ENCODE data around the gene LYPD1. TPM values are rescaled to one million over a fixed set of nuclear protein-coding genes. Genes with fewer than 3 reads are reported as not detected.
"Not testable (repeated sequence)": the region's sequence is repeated elsewhere in the genome, so short reads cannot be mapped to it uniquely, and the experiment has no call there.

LYPD1 gene, protein sequence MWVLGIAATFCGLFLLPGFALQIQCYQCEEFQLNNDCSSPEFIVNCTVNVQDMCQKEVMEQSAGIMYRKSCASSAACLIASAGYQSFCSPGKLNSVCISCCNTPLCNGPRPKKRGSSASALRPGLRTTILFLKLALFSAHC
- 10 to 100 TPM; 66.4 to 99.7 (median 88.6) TPM for polyA plus RNA-seq (ENCODE audit: insufficient read length in 4 of 4)

DNA sequence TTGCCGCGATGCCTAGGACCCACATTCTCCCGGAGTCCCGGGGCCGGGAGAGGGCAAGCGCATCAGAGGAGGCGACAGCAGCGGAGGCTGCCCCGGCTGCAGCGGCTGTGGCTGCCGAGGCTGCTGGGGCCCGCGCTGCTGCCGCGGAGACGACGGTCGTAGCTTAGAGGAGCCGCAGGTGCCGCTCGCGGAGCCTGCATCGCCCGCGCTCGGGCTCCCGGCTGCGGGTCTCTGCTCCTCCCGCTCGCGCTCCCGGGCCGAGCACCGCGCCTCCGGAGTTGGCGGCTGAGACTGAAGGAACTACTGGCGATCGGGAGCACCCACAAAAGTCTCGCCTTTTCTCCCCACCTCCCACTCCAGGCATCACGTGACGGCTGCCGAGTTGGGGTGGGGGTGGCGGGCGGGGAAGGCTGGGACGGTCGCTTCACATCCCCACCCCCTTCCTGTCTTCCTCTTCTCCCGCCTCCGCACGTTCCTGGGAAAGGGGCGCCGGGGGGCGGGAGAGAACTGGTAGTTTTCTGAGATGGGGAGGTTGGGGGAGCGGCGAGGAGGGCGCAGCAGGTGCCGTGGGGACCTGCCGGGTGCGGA lies at the start of gene LYPD1:
Gene LYPD1, minus strand, starts transcription at position 298 of the 588 bp plus-strand sequence. Its CDS starts 273 bp downstream, at position 25.
- no peak for DNase-seq (ENCODE audit: low read depth in 4 of 4, low spot score in 3 of 4)

DNA sequence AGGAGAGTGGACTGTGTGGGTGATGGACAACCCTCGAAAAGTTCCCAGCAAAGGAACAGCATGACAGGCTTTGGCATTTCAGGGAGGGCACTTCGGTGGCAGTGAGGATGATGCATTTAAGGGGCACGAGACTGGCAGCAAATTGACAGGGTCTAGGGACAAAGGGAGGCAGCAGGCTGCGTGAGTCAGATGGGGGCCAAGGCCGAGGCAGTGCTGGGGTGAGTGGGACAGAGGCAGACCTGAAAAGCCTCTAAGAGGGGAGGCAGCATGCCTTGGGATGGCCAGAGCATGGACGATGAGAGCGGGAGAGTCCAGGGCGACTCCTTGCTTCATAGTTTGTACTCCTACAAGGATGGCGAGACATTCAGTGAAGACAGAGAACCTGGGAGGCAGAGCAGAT lies 49.5 kb upstream of the LYPD1 start:
- no peak for DNase-seq (ENCODE audit: low read depth in 4 of 4, low spot score in 3 of 4)

DNA sequence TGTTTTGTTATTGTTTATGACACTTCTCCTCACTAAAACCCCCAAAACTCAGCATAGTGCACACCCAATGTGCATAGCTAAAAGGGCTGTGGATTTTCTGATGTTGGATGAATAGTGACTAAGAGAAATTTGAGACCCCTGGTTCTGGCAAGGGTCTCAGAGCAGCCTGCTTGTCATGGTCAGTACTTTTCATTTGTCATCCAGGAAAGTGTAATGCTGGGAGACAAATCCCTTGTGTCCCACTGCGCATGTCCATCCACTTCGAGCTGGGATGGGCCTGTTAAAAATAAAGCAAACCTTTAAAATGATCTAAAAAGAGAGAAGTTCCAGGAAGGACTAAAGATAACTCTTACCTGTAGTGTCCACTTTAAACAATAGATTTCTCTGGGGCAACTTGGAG lies 46.9 kb upstream of the LYPD1 start:
- no peak for DNase-seq (ENCODE audit: low read depth in 4 of 4, low spot score in 3 of 4)

DNA sequence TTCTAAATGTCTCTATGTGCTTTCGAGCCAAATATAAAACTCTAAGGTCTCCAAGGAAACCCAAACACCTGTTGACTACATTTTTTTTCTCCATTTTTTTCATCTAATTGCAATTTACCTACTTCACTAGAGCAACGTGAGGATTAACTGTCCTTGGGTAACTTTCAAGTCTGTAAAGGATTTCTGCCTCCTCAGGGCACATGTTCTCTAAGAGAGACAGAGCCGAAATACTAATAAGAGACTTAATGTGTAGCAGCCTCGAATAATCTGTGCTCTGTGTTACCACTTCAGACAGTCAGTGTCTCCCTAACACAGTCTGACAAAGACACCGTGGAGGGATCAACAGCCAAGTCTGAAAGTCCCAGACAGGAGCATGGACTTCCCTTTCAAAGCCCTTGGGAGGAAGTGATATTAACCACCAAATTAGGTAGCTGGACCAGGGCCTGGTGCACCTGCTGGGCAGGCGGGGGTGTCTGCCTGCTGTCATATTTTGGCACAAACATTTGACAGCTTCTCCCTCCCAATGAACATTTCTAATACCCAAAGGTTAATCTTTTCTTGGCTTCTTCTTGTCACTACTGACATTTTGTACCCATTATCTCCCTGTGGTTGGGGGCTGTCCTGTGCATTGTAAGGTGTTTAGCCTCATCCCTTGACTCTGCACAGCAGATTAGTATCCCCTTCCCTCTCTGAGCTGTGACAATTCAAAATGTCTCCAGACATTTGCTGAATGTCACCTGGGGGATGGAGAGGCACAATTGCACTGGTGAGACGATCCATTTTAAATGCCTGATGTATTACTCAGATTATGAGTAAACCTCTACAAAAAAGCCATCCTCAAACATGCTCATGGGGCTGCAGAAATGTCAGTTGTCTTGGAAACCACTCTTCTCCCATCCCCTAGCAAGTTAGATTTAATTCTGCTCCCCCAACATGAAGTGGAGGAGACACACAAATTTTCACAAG lies 45.7 kb upstream of the LYPD1 start:
- no peak for DNase-seq (ENCODE audit: low read depth in 4 of 4, low spot score in 3 of 4)

DNA sequence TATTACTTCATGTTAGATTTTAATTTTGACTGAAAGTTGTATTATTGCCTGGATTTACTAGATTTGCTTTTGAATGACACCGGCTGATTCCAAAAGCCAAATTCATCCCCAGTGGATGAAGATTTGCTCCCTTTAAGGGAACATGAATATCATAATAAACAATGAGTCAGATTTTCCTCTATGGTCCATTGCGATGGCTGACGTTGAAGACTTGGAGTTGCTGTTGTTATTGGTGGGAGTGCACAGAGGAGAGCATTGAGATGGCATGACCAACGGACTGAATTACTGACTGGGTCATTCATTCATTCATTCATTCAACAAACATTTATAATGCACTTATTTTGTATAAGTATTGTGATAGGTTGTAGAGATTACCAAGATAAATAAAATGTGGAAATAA lies 33.4 kb upstream of the LYPD1 start:
- DNase-seq (ENCODE audit: low read depth in 4 of 4, low spot score in 3 of 4) = no peak

DNA sequence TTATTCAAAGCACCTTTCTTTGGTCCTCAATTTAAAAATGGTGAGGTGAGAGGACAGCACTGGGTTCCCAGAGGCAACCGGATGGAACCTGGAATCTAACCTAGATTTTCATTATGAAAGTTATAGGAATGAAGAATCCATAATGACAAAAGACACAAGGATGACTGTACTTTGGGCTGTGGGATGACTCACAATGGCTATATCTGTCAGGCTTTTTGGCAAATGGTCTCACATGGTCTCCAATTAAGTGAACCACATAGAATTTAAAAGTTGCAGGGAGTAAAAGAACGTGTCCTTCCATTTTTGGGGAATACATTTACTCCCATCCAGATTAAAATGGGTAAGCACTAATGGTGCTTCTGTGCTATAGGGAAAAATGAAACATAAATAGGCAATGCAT lies 31.8 kb upstream of the LYPD1 start:
- no peak for DNase-seq (ENCODE audit: low read depth in 4 of 4, low spot score in 3 of 4)

DNA sequence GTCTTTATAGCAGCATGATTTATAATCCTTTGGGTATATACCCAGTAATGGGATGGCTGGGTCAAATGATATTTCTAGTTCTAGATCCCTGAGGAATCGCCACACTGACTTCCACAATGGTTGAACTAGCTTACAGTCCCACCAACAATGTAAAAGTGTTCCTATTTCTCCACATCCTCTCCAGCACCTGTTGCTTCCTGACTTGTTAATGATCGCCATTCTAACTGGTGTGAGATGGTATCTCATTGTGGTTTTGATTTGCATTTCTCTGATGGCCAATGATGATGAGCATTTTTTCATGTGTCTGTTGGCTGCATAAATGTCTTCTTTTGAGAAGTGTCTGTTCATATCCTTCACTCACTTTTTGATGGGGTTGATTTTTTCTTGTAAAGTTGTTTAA lies 29.8 kb upstream of the LYPD1 start:
- DNase-seq (ENCODE audit: low read depth in 4 of 4, low spot score in 3 of 4) = not testable (repeated sequence)

DNA sequence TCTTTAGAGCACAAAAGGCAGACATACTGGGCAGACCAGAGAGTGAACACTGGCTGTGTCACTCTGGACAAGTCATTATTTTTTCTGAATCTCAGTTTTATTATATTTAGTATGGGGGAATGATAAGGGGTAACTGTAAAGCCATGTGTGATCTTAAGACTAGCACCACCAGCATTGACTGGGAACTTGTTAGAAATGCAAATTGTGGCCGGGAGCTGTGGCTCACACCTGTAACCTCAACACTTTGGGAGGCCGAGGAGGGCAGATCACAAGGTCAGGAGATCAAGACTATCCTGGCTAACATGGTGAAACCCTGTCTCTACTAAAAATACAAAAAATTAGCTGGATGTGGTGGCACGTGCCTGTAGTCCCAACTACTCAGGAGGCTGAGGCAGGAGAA lies 28.3 kb upstream of the LYPD1 start:
- not testable (repeated sequence) for DNase-seq (ENCODE audit: low read depth in 4 of 4, low spot score in 3 of 4)

DNA sequence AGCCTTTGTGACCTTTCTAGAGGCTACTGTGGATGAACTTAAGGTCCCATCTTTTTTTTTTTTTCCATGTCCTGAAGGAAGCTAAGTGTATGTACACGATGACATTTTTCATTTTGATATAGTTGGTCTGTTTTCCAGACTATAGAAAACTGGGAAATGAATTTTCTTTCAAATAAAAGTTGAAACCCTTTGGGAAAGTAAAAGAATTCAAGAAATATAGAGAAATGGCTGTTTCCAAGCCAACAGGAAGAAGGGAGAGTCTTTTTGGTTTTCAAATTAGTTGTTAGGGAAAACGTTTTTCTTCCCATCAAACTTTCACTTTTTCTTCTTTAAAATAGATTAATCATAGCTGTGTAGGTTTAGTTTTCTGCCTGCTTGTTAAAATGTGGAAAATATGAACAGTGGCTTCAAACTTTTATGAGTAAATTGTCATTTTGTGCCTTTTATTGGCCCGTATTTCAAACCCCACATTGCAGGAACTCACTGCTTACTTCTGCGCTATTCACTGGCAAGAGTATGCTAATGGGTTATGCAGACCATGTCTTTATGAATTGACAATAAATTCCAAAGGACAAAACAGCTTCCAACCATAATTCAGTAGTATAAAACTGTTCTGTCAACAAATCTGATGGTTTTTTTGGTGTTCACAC lies 27.7 kb upstream of the LYPD1 start:
- DNase-seq (ENCODE audit: low read depth in 4 of 4, low spot score in 3 of 4) = no peak

DNA sequence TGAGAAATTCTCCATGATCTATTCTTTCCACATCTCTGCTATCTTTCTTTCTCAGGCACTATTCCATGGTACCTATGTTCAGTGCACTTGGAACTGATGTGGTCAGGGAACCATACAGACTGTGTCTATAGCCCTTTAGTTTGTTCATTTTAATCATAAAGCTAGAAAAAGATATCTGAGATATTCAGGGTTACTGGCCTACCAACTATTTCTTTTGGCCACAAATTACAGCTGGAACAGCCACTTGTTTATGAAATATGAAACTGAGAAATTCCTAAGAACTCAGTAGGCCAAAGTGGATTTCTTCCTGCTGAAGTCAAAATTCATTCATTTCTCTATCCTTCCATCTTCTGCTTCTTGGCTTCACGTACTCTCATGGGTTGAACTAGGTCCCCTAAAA lies 22.8 kb upstream of the LYPD1 start:
- DNase-seq (ENCODE audit: low read depth in 4 of 4, low spot score in 3 of 4) = no peak

DNA sequence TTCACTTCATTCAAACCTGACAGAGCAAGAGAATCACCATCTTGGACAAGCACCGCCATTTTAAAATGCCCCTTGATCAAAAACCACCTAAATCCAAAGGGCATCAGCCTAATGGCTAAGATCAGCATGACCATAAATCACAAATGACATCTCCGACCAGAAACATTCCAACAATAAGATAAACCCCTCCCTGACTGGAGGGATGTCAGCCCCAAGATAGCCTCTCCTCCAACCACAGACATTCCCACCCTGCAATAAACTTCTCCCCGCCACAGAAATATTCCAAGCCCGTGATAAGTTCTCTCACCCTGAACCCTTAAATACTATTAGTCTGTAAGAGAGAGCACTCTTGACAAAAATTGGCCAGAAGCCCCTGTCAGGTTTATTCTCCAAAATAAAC lies 21.6 kb upstream of the LYPD1 start:
- no peak for DNase-seq (ENCODE audit: low read depth in 4 of 4, low spot score in 3 of 4)

DNA sequence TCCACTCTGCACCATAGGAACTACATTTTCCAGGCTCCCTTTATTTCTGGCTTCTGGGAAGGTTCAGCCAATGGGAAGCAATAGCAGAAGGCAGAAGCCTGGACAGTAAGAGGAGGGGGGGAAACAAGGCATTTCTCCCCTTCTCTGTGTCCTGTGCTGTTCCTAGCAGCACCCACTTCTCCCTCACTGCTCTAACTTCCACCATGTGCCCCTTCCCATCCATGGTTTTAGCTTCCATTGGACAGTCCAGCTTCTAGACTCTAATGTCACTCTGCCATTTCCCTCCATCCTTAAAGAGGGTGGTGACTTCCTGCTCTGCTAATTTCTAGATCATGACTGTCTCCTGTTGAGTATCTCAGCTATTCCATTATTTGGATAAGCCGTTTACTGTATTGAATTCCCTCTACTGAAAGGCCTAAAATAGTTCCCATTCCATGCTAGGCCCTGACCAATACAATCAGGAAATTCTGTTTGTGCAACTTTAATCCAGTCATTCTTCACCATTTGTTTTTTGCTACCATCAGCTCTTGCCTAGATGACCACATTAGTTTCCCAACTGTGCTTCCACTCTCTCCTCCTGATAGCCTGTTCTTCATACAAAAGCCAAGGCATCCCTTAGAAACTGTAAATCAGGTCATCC lies 20.8 kb upstream of the LYPD1 start:
- no peak for DNase-seq (ENCODE audit: low read depth in 4 of 4, low spot score in 3 of 4)

DNA sequence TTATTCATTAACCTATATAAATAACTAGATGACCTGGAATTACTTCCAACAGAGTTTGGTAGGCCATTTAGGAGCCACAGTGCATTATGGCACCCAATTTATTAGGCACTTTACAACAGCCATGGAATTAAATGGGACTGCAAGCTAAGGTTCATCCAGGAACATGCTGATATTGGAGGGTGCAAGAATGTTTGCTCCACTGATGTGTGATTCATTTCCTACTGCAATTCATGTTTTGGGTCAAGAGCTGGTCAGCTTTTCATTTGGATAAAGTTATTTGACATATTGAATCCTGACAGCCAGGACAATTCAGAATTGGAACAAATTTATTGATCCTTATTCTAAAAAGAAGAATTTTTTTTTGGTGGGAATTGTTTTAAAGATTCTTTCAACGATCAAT lies 11.8 kb upstream of the LYPD1 start:
- DNase-seq (ENCODE audit: low read depth in 4 of 4, low spot score in 3 of 4) = no peak

DNA sequence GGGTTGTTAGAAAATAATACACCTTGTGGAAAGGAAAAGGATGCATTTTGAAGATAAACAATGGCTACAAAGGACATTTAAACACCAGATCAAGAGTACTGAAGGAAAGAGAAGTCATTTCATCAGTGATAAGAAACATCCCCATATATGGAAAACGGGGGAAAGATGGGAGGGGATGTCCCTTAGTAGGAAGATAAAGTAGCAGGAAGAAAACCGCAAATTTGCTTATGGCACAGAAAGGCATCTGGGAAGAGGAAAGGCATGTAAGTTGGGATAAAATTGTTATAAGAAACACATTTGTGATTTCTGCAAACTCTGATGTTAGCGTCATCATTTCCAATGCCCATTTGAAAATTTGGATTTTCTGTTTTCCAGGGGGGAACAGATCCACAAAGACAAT lies 10.5 kb upstream of the LYPD1 start:
- DNase-seq (ENCODE audit: low read depth in 4 of 4, low spot score in 3 of 4) = no peak

DNA sequence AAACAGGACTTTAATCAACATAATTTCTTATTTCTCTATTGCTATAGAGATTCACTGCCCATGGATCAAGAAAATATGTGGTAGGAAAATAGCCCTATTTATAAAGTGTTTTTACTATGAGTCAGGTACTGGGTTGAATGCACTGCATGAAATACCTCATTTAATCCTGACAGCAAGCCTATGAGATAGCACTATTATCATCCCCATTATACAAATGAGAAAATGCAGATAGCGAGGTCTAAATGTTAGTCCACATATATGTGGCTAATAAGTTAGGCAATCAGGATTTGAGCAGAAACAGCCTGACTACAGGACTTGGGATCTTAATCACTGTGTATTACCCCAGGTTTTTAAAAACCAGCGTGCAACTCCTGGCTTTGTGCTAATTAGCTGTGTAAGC lies 8.5 kb upstream of the LYPD1 start:
- DNase-seq (ENCODE audit: low read depth in 4 of 4, low spot score in 3 of 4) = no peak

DNA sequence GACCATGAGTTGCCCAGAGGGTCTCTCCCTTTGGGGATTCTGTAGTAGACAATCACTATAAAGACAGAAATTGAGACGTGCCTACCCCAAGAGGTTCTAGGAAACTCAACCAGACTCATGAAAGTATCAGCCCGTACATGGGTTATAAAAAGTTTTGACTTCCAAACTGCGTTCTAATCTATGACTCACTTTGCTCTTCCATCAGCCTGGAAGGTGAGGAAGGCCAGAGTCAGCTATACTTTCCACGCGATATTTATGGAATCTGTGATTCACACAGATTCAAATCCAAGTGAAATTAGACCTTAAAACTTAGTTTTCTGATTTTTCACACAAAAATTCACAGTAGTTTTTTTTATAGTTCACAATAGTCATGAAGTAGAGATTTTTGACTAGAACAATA lies 7.7 kb upstream of the LYPD1 start:
- no peak for DNase-seq (ENCODE audit: low read depth in 4 of 4, low spot score in 3 of 4)

DNA sequence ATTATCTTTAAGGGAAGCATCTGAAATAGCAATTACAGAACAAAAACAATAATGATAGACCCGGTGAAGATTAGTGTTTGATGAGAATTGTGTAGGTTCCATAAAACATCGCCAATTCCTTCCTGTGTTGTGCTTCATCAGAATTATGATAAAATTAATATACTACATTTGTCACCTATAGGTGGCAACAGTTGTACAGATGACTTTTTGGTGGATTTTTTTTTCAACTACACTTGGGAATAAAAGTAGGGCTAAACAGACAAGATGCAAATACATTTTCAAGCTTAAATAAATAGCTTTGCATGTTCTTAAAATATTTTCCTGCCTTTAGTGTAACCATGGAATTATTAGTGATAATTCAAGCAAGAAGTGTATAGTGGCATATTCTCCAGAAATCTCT lies 7.0 kb upstream of the LYPD1 start:
- no peak for DNase-seq (ENCODE audit: low read depth in 4 of 4, low spot score in 3 of 4)

DNA sequence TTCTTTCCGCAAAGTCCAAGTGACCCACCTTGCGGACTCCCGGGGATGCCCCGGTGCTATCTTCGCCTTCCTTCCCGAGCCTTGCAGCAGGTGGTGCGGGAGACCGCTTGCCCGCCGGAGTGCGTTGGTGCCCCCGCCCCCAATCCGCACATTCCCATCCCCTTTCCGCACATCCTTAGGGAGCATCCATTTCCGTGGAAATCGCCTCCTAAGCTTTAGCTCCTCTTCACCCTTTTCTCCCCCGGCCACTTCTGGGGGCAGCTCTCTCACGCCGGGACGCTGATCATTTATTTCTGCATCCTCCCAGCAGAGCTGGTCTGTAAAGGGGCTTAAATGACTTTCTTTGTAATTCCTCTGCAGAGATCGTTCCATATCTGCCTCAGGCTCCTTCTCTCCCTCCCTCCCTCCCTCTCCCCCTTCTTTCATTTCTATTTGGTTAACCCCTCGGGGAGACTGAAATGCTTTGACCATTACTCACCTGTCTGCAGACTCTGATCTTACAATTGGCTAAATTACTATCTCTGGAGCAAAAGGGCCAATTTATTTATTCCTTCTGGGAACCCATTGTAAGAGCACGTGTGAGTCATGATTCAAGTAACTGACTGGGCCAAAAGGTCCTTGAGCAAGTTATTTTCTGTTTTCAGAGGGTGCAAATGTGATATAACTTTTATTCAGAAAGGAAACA lies 1.3 kb upstream of the LYPD1 start:
- DNase-seq (ENCODE audit: low read depth in 4 of 4, low spot score in 3 of 4) = no peak

DNA sequence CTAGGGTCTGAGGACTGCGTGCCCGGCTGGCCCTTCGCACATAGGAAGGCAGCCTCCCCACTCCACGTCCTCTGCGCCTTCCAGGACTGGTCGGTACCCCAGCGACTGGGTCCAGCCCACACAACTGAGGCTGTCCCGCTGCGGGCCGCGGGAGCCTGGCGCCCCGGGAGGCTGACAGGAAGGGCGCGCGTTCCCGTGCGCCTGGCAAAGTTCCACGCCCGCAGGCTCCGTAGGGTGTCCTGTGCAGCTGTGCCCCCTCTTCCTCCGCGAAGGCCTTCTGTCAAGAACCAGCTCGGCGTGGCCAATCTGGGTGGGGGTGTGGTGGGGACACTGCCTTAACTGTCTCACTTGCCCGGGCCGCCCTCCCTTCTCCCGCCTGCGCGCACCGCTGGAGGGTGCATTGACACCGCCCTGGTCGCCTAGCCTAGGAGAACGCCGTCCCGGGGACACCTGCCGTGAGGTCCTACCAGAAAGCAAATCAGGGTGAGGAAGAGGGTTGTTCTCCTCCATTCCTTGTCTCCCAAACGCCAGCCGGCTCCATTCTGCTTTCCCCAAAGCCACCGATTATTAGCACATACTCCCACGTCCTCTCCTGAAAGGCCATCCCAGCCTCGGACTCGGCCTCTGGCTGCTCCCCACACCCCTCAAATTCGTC lies 618 bp upstream of the LYPD1 start:
- no peak for DNase-seq (ENCODE audit: low read depth in 4 of 4, low spot score in 3 of 4)

Data from right renal pelvis (tissue), 4 donors.